Measurements from ENCODE around the gene DIP2B.
A peak's percentile ranks its signal among the peaks of the same experiment; 100 is the strongest.

DIP2B gene

DNA sequence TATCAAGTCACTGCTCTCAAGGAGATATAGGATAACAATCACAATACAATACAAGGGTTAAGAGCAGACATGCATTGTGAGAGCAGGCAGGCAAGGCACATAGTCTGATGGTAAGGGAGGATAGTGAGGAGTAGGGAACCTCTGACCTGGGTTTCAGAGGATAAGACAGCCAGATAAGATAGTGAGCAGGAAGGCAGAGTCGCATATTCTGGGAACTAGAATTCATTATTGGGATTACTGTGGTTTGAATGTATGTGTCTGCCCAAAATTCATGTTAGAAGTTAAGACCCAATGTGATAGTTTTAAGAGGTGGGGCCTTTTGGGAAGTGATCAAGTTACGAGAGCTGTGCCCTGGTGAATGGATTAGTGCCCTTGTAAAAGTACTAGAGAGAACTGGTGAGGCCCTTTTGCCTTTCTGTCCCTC is 244.7 kb downstream of the DIP2B start:
- no peak overlapping the region for H3K27ac ChIP-seq
- H3K27me3 ChIP-seq = no peaks in the 10 kb centered on the region
- no peak overlapping the region for H3K4me3 ChIP-seq (ENCODE audit: low read depth in 1 of 2, low read length in 1 of 2)
- H3K9me3 ChIP-seq = no peaks in the 10 kb centered on the region
- H3K4me1 ChIP-seq (ENCODE audit: control insufficient read depth in 1 of 2, insufficient read depth in 1 of 2, low read depth in 1 of 2, low read length in 1 of 2) = peaks cover 35 to 36% of the 10 kb centered on the region in 2 experiments
- TF ChIP-seq, protein P1, sequence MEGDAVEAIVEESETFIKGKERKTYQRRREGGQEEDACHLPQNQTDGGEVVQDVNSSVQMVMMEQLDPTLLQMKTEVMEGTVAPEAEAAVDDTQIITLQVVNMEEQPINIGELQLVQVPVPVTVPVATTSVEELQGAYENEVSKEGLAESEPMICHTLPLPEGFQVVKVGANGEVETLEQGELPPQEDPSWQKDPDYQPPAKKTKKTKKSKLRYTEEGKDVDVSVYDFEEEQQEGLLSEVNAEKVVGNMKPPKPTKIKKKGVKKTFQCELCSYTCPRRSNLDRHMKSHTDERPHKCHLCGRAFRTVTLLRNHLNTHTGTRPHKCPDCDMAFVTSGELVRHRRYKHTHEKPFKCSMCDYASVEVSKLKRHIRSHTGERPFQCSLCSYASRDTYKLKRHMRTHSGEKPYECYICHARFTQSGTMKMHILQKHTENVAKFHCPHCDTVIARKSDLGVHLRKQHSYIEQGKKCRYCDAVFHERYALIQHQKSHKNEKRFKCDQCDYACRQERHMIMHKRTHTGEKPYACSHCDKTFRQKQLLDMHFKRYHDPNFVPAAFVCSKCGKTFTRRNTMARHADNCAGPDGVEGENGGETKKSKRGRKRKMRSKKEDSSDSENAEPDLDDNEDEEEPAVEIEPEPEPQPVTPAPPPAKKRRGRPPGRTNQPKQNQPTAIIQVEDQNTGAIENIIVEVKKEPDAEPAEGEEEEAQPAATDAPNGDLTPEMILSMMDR (IDR thresholded peaks at IDR 0.05) = no peak
- H3K36me3 ChIP-seq = peaks cover 37% of the 10 kb centered on the region

- TF ChIP-seq, protein P1 (IDR thresholded peaks at IDR 0.05) = no peak
- Histone ChIP-seq H3K4me1 (ENCODE audit: control insufficient read depth in 1 of 2, insufficient read depth in 1 of 2, low read depth in 1 of 2, low read length in 1 of 2) (peaks cover 26 to 27% of the 10 kb centered on the region in 2 experiments), H3K36me3 (peaks cover 28% of the 10 kb centered on the region), H3K4me3 (ENCODE audit: low read depth in 1 of 2, low read length in 1 of 2) (no peak overlapping the region), H3K9me3 (no peaks in the 10 kb centered on the region), H3K27me3 (no peaks in the 10 kb centered on the region), H3K27ac (no peak overlapping the region)
Measured at GRCh38 chr12:50750366-50750765, 245.6 kb downstream of the DIP2B start.

GRCh38 chr12:50751948-50752721 is 247.3 kb downstream of the DIP2B start:
- Histone ChIP-seq H3K27ac (no peak overlapping the region), H3K4me1 (ENCODE audit: control insufficient read depth in 1 of 2, insufficient read depth in 1 of 2, low read depth in 1 of 2, low read length in 1 of 2) (peaks cover 9 to 10% of the 10 kb centered on the region in 2 experiments), H3K9me3 (no peaks in the 10 kb centered on the region), H3K4me3 (ENCODE audit: low read depth in 1 of 2, low read length in 1 of 2) (no peak overlapping the region), H3K27me3 (no peaks in the 10 kb centered on the region), H3K36me3 (peaks cover 26% of the 10 kb centered on the region)
- TF ChIP-seq, protein P1 (IDR thresholded peaks at IDR 0.05) = no peak

DNA sequence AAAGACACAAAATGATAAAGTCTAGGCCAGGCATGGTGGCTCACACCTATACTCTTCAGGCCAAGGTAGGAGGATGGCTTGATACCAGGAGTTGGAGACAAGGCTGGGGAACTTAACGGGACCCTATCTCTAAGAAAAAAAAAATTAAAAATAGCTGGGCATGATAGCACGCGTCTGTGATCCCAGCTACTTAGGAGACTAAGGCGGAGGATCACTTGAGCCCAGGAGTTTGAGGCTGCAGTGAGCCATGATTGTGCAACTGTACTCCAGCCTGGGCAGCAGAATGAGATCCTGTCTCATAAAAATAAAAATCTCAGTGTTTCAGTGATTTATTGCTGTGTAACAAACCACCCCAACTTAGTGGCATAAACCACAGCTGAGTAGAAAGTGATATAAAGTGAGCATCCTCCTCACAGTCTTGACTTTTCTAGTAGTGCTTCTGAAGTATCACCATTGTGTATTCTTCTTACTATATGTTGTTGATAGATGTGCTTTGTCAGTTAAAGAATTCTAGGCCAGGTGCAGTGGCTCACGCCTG is 248.5 kb downstream of the DIP2B start:
- Histone ChIP-seq H3K9me3 (no peaks in the 10 kb centered on the region), H3K27me3 (no peaks in the 10 kb centered on the region), H3K27ac (no peak overlapping the region), H3K4me3 (ENCODE audit: low read depth in 1 of 2, low read length in 1 of 2) (no peak overlapping the region), H3K4me1 (ENCODE audit: control insufficient read depth in 1 of 2, insufficient read depth in 1 of 2, low read depth in 1 of 2, low read length in 1 of 2) (no peaks in the 10 kb centered on the region), H3K36me3 (peaks cover 15% of the 10 kb centered on the region)
- TF ChIP-seq, protein P1 (IDR thresholded peaks at IDR 0.05) = no peak

- peaks cover 35 to 43% of the 10 kb centered on the region in 2 experiments for H3K4me1 ChIP-seq (ENCODE audit: control insufficient read depth in 1 of 2, insufficient read depth in 1 of 2, low read depth in 1 of 2, low read length in 1 of 2)
- H3K27ac ChIP-seq = peak within 1 kb of the TSS; percentile 98
- no peaks in the 10 kb centered on the region for H3K9me3 ChIP-seq
- no peaks in the 10 kb centered on the region for H3K36me3 ChIP-seq
- H3K27me3 ChIP-seq = no peaks in the 10 kb centered on the region
- TF ChIP-seq, protein P1 (IDR thresholded peaks at IDR 0.05) = peak; percentile 29
- peak within 1 kb of the TSS; percentile 92 to 94 for H3K4me3 ChIP-seq (ENCODE audit: low read depth in 1 of 2, low read length in 1 of 2)
Measured at GRCh38 chr12:50763639-50764285, 259.0 kb downstream of the DIP2B start, which contains the start of gene ATF1. Gene ATF1 (plus strand): TSS chr12:50764101. CDS start chr12:50780146, 16,045 bp downstream.

Data from neutrophil (primary cell).